Measurements from ENCODE around the gene APOM.
A peak's percentile ranks its signal among the peaks of the same experiment; 100 is the strongest.

The APOM gene

GRCh38 chr6:31701666-31702404 is 46.1 kb downstream of the APOM start:
- Histone ChIP-seq H3K27ac (ENCODE audit: extremely low read depth, low read depth, low read length) (no peak overlapping the region; the same call in 1 of the 2 replicates), H3K36me3 (ENCODE audit: control insufficient read depth in 2 of 2, insufficient read depth in 1 of 2, low read length in 2 of 2) (peaks cover 4 to 17% of the 10 kb centered on the region in 2 experiments; a peak in 2 of 3 replicates), H3K4me3 (ENCODE audit: low read depth, low read length) (peak overlapping the region; percentile 63), H3K4me1 (ENCODE audit: control insufficient read depth, insufficient read depth, low read length) (no peaks in the 10 kb centered on the region), H3K9me3 (ENCODE audit: control insufficient read depth, insufficient read depth, low read depth, low read length) (no peaks in the 10 kb centered on the region)
- CTCF ChIA-PET, result interaction anchor here (0.7 to 1.2 kb wide), 4 partner anchors 9 to 130 kb away, joined by 3 to 4 read pairs (median 4); no protein-coding TSS in a partner anchor
- POLR2A ChIA-PET, result interaction anchor here (0.5 to 2.8 kb wide), 12 partner anchors 8 to 155 kb away, joined by 3 to 30 read pairs (median 10); partner anchors contain the start of genes ATP6V1G2, C6orf47, DDAH2 and HSPA1B
- TF ChIP-seq, protein P1, sequence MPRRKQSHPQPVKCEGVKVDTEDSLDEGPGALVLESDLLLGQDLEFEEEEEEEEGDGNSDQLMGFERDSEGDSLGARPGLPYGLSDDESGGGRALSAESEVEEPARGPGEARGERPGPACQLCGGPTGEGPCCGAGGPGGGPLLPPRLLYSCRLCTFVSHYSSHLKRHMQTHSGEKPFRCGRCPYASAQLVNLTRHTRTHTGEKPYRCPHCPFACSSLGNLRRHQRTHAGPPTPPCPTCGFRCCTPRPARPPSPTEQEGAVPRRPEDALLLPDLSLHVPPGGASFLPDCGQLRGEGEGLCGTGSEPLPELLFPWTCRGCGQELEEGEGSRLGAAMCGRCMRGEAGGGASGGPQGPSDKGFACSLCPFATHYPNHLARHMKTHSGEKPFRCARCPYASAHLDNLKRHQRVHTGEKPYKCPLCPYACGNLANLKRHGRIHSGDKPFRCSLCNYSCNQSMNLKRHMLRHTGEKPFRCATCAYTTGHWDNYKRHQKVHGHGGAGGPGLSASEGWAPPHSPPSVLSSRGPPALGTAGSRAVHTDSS (tag by site-specific recombination; IDR thresholded peaks at IDR 0.05), result peak; percentile 34; the same call in 1 of the 2 replicates
- no peak for TF ChIP-seq ZNF239 (tag by site-specific recombination; IDR thresholded peaks at IDR 0.05)
- no peak for TF ChIP-seq GLI4 (tag by site-specific recombination; IDR thresholded peaks at IDR 0.05)
- TF ChIP-seq, protein P2, sequence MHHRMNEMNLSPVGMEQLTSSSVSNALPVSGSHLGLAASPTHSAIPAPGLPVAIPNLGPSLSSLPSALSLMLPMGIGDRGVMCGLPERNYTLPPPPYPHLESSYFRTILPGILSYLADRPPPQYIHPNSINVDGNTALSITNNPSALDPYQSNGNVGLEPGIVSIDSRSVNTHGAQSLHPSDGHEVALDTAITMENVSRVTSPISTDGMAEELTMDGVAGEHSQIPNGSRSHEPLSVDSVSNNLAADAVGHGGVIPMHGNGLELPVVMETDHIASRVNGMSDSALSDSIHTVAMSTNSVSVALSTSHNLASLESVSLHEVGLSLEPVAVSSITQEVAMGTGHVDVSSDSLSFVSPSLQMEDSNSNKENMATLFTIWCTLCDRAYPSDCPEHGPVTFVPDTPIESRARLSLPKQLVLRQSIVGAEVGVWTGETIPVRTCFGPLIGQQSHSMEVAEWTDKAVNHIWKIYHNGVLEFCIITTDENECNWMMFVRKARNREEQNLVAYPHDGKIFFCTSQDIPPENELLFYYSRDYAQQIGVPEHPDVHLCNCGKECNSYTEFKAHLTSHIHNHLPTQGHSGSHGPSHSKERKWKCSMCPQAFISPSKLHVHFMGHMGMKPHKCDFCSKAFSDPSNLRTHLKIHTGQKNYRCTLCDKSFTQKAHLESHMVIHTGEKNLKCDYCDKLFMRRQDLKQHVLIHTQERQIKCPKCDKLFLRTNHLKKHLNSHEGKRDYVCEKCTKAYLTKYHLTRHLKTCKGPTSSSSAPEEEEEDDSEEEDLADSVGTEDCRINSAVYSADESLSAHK (tag by site-specific recombination; IDR thresholded peaks at IDR 0.05), result peak; percentile 93
- 0 out of 2 replicates have a peak, but pooled peaks have one; percentile 24 for TF ChIP-seq SCRT2 (tag by site-specific recombination; IDR thresholded peaks at IDR 0.05)
- TF ChIP-seq PRDM1 (tag by site-specific recombination; IDR thresholded peaks at IDR 0.05), result 0 out of 2 replicates have a peak, but pooled peaks have one; percentile 65

- peak overlapping the region; percentile 62 for H3K27ac ChIP-seq (ENCODE audit: extremely low read depth, low read depth, low read length)
- H3K36me3 ChIP-seq (ENCODE audit: control insufficient read depth in 2 of 2, insufficient read depth in 1 of 2, low read length in 2 of 2), result peaks cover 4 to 13% of the 10 kb centered on the region in 2 experiments; a peak in 2 of 3 replicates
- ChIA-PET POLR2A (interaction anchor here (0.5 to 2.8 kb wide), 22 partner anchors 9 to 1829 kb away, joined by 3 to 30 read pairs (median 8); partner anchors contain the start of genes ATP6V1G2, BAG6, C6orf47 and DDAH2), CTCF (interaction anchor here (0.7 to 1.2 kb wide), 4 partner anchors 8 to 129 kb away, joined by 3 to 4 read pairs (median 4); no protein-coding TSS in a partner anchor)
- H3K4me3 ChIP-seq (ENCODE audit: low read depth, low read length), result peak overlapping the region; percentile 63
- H3K4me1 ChIP-seq (ENCODE audit: control insufficient read depth, insufficient read depth, low read length), result no peaks in the 10 kb centered on the region
- H3K9me3 ChIP-seq (ENCODE audit: control insufficient read depth, insufficient read depth, low read depth, low read length), result no peaks in the 10 kb centered on the region
- TF ChIP-seq ZSCAN5A (tag by site-specific recombination; IDR thresholded peaks at IDR 0.05) (no peak), ZNF501 (tag by site-specific recombination; IDR thresholded peaks at IDR 0.05) (no peak), BCL11B (tag by site-specific recombination; IDR thresholded peaks at IDR 0.05; ENCODE audit: low read depth) (no peak), PRDM1 (tag by site-specific recombination; IDR thresholded peaks at IDR 0.05) (peak; percentile 3; the same call in 1 of the 2 replicates), TRIM28 (IDR thresholded peaks at IDR 0.05; ENCODE audit: borderline replicate concordance, low read length) (no peak), ZNF830 (tag by site-specific recombination; IDR thresholded peaks at IDR 0.05; ENCODE audit: low read depth) (no peak), ZNF280D (tag by site-specific recombination; IDR thresholded peaks at IDR 0.05) (no peak), ZNF114 (tag by site-specific recombination; IDR thresholded peaks at IDR 0.05) (no peak), ZNF366 (tag by site-specific recombination; conservative IDR thresholded peaks at IDR 0.05) (no peak), ZNF341 (tag by site-specific recombination; IDR thresholded peaks at IDR 0.05; ENCODE audit: low read depth) (peak; percentile 21), ZXDB (tag by site-specific recombination; IDR thresholded peaks at IDR 0.05) (no peak), ZNF449 (tag by site-specific recombination; IDR thresholded peaks at IDR 0.05) (peak; percentile 17; the same call in 1 of the 2 replicates)
- TF ChIP-seq, protein P3, sequence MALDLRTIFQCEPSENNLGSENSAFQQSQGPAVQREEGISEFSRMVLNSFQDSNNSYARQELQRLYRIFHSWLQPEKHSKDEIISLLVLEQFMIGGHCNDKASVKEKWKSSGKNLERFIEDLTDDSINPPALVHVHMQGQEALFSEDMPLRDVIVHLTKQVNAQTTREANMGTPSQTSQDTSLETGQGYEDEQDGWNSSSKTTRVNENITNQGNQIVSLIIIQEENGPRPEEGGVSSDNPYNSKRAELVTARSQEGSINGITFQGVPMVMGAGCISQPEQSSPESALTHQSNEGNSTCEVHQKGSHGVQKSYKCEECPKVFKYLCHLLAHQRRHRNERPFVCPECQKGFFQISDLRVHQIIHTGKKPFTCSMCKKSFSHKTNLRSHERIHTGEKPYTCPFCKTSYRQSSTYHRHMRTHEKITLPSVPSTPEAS (tag by site-specific recombination; IDR thresholded peaks at IDR 0.05), result no peak
Observed at GRCh38 chr6:31702405-31702818, 46.7 kb downstream of the APOM start.

Measured in HEK293 (cell line).